ENCODE measurements around the gene PRSS22. TPM values are rescaled to one million over a fixed set of nuclear protein-coding genes. Genes with fewer than 3 reads are reported as not detected.

Gene PRSS22
- total RNA-seq, 1 donor from 2014 or later = 76.0 TPM

DNA sequence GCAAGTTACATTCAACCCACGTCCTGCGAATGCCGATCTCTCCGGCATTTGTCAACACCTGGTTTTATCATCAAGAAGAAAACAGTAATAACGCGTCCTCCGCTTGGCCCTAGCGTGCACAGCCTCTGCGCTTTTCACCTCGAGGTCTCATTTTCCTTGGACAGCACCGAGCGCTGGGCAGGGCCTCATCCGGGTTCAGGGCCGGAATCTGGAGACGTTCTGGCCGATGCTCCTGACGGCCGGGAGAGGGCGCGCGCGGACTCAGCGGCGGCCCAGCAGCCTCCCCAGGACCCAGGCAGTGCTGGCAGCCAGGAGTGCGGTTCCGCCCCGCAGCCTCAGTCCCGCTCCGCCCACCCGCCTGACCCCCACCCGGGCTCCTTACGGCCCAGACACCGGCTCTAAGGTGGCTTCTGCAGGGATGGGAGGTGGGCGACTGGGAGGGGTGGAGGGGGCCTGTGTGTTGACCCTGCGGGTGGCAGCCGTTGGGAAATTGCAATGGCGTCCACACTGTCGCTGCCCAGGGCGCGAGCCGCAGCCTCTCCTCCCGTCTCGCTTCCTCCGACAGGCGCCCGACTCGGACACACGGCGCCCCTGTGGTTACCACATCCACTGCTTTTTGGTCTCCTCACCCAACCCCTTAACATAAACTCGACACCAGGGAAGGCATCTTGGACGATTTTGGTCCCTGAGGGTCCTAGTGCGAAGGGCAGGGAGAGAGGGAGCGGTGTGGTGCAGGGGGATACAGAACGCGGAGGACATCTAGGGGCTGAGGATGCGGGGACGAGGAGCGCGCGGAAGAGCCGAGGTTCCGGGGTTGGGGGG is 46.3 kb upstream of the PRSS22 start:
- TF ChIP-seq, protein P1, sequence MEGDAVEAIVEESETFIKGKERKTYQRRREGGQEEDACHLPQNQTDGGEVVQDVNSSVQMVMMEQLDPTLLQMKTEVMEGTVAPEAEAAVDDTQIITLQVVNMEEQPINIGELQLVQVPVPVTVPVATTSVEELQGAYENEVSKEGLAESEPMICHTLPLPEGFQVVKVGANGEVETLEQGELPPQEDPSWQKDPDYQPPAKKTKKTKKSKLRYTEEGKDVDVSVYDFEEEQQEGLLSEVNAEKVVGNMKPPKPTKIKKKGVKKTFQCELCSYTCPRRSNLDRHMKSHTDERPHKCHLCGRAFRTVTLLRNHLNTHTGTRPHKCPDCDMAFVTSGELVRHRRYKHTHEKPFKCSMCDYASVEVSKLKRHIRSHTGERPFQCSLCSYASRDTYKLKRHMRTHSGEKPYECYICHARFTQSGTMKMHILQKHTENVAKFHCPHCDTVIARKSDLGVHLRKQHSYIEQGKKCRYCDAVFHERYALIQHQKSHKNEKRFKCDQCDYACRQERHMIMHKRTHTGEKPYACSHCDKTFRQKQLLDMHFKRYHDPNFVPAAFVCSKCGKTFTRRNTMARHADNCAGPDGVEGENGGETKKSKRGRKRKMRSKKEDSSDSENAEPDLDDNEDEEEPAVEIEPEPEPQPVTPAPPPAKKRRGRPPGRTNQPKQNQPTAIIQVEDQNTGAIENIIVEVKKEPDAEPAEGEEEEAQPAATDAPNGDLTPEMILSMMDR (IDR thresholded peaks at IDR 0.05; ENCODE audit: insufficient read depth, low read length, poor library complexity, severe bottlenecking) = peak; percentile 88
- no peaks in the 10 kb centered on the region for H3K27me3 ChIP-seq (ENCODE audit: control insufficient read depth, insufficient read depth, low read length)
- H3K4me3 ChIP-seq (ENCODE audit: low read depth, low read length) = peak overlapping the region; percentile 92
- H3K36me3 ChIP-seq (ENCODE audit: control insufficient read depth, insufficient read depth, low read length) = peaks cover 1% of the 10 kb centered on the region
- DNase-seq (ENCODE audit: low read depth) = no peak

DNA sequence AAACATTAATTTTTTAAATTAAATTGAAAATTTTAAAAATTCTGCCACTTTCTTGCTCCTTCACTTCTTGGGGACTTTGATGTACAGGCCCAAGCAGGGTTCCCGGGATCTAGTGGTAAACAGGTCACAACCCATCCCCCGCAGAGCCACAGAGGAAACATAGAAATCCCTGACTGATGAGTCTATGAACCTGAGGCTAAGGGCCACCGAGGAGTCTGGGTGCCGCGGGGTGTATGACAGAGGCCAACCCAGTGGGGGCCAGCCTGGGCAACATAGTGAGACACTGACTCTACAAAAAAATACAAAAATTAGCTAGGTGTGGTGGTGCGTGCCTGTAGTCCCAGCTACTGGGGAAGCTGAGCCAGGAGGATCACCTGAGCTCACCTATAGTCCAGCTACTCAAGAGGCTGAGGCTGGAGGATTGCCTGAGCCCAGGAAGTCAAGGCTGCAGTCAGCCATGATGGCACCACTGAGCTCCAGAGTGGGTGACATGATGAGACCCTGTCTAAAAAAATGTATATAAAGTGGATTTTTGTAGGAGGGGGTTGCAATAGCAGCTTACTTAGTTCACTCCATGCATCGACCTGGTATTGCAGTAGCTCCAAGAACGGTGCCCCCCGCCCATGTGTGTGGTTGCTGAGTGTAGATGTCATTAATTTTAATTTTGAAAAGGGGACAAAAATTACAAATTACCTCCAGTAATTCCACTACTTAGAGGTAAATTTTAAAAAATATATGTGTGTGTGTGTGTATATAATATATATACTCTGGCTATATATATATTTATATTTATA is 44.6 kb upstream of the PRSS22 start:
- TF ChIP-seq, protein P1 (IDR thresholded peaks at IDR 0.05; ENCODE audit: insufficient read depth, low read length, poor library complexity, severe bottlenecking) = no peak
- peaks cover 1% of the 10 kb centered on the region for H3K36me3 ChIP-seq (ENCODE audit: control insufficient read depth, insufficient read depth, low read length)
- H3K27me3 ChIP-seq (ENCODE audit: control insufficient read depth, insufficient read depth, low read length) = no peaks in the 10 kb centered on the region
- no peak overlapping the region for H3K4me3 ChIP-seq (ENCODE audit: low read depth, low read length)
- no peak for DNase-seq (ENCODE audit: low read depth)

DNA sequence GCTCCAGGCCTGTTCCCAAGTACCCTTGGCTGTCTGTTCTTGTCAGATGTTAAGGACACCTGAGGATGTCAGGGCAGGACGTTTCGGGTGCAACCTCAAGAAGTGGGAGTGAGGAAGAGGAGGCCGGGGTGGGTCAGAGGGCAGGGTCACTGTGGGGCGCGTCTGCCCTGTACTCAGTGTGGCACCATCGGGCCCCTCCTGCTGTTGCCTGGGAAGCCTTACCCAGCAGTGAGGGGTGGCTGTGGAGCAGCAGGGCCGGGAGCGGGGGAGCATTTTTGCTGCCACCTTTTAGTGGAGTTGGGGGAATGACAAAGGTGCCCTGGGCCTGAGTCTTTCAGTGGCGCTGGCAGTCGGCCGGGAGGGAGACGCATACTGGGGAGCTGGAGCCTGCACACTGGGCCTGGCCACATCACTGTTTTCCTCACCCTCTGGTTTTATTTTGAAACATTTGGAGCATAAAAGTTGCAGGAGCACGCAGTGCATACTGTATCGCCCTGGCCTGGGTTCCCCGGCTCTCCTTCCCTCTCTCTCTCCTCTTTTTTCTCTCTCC is 42.6 kb upstream of the PRSS22 start:
- no peak for DNase-seq (ENCODE audit: low read depth)
- no peaks in the 10 kb centered on the region for H3K27me3 ChIP-seq (ENCODE audit: control insufficient read depth, insufficient read depth, low read length)
- TF ChIP-seq, protein P1 (IDR thresholded peaks at IDR 0.05; ENCODE audit: insufficient read depth, low read length, poor library complexity, severe bottlenecking) = no peak
- H3K36me3 ChIP-seq (ENCODE audit: control insufficient read depth, insufficient read depth, low read length) = peaks cover 3% of the 10 kb centered on the region
- no peak overlapping the region for H3K4me3 ChIP-seq (ENCODE audit: low read depth, low read length)

DNA sequence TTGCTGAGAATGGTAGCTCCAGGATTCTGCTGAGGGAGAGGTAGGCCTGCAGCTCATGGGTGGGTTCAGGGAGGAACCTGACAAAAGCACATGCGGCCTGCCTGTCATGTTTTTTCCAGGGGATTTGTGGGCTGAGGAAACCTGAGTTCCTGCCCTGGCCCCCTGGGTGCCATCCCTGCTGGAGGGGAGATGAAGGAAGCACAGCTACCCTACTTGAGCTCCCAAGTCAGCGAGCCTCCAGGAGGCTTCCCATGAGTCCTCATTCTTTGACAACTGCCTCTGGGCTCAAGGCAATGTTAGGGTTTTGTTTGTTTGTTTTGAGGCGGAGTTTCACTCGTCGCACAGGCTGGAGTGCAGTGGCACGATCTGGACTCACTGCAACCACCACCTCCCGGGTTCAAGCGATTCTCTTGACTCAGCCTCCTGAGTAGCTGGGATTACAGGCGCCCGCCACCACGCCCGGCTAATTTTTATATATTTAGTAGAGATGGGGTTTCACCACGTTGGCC is 41.6 kb upstream of the PRSS22 start:
- Histone ChIP-seq H3K4me3 (ENCODE audit: low read depth, low read length) (no peak overlapping the region), H3K27me3 (ENCODE audit: control insufficient read depth, insufficient read depth, low read length) (no peaks in the 10 kb centered on the region), H3K36me3 (ENCODE audit: control insufficient read depth, insufficient read depth, low read length) (peaks cover 3% of the 10 kb centered on the region)
- TF ChIP-seq, protein P1 (IDR thresholded peaks at IDR 0.05; ENCODE audit: insufficient read depth, low read length, poor library complexity, severe bottlenecking) = no peak
- no peak for DNase-seq (ENCODE audit: low read depth)

DNA sequence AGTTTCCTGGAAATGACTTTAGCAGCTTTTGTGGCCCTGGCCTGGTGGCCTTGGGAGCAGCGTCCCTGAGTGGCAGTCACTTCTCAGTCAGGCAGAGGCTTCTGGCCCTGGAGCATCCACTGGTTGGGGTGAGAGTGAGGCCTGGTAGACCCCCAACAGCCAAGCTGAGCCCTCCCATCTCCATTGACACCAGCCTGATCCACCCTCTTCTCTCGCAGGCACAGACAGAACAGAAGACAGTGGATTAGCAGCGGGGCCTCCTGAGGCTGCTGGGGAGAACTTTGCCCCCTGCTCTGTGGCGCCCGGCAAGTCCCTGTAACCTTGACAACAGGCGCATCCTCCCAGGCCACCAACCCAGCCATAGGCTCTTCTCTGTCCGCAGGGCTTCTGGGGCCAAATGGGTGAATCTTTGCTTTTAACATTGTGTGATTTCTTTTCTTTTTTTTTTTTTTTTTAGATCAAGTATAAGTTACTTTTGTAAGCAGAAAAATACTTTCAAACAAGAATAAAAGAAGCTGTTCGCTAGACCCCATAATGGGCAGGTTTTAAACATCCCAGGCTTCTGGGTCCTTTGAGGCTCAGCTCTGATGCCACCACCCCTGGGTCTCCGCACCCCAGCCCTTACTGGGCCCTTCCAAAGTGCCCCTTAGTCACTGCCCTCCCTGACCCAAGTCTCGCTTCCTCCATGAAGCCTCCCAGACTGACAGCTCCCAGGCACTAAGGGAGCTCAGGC is 41.0 kb upstream of the PRSS22 start:
- TF ChIP-seq, protein P1 (IDR thresholded peaks at IDR 0.05; ENCODE audit: insufficient read depth, low read length, poor library complexity, severe bottlenecking) = no peak
- H3K27me3 ChIP-seq (ENCODE audit: control insufficient read depth, insufficient read depth, low read length) = no peaks in the 10 kb centered on the region
- no peak for DNase-seq (ENCODE audit: low read depth)
- no peak overlapping the region for H3K4me3 ChIP-seq (ENCODE audit: low read depth, low read length)
- H3K36me3 ChIP-seq (ENCODE audit: control insufficient read depth, insufficient read depth, low read length) = peaks cover 3% of the 10 kb centered on the region

Measured in kidney epithelial cell (primary cell).